BJ (cell line): ENCODE results near the gene ATCAY. TPM values are rescaled to one million over a fixed set of nuclear protein-coding genes. Genes with fewer than 3 reads are reported as not detected.

Experiments used
- CTCF ChIA-PET: fragments of 350-600 bp; formaldehyde crosslinking; extraction: SDS; loops from one replicate; lab custom pipeline; 2021; ENCODE audit warnings: antibody characterized with exemption, inconsistent platforms; lab: Yijun Ruan, JAX
- POLR2A ChIA-PET: fragments of 300-600 bp; sonication (Branson Sonifier 250); formaldehyde crosslinking; extraction: SDS; loops from one replicate; lab custom pipeline; 2021; ENCODE audit warnings: antibody characterized with exemption; lab: Charles Lee
- DNase-seq: peaks from one replicate; pipeline ENCODE4 v3.0.0-alpha.2; 2011; ENCODE audit warnings: low read depth
- H3K27me3 ChIP-seq: 2 replicates; pipeline ENCODE4 v1.6.0; 2011; ENCODE audit warnings: low read length; ENCODE audit not compliant: control insufficient read depth, insufficient read depth
- H3K36me3 ChIP-seq: 2 replicates; pipeline ENCODE4 v1.5.1; 2011; ENCODE audit warnings: low read length; ENCODE audit not compliant: control insufficient read depth, insufficient read depth
- H3K4me3 ChIP-seq: 2 replicates; pipeline ENCODE4 v1.5.1; 2011; ENCODE audit warnings: low read depth, mild to moderate bottlenecking, control low read depth, low read length
- CTCF ChIP-seq: IDR thresholded peaks from 2 replicates; pipeline ENCODE4 v1.5.1; 2011; ENCODE audit warnings: low read depth, mild to moderate bottlenecking, control low read depth, inconsistent platforms, low read length, moderate library complexity; ENCODE audit not compliant: insufficient read depth
- polyA plus RNA-seq: library from polyadenylated mRNA; depleted of rRNA; stranded (reverse); fragments of >200 nt; gene quantifications from 2 replicates; pipeline ENCODE4 v1.2.3, GENCODE V29; 2011

Gene ATCAY
- polyA plus RNA-seq, 1 experiment = not detected

- DNase-seq = no peak
- CTCF ChIA-PET = no interaction called here
- H3K36me3 ChIP-seq = no peaks in the 10 kb centered on the region
- H3K27me3 ChIP-seq = no peaks in the 10 kb centered on the region
- POLR2A ChIA-PET = no interaction called here
- H3K4me3 ChIP-seq = no peak overlapping the region
- TF ChIP-seq CTCF = no peak
Measured at GRCh38 chr19:3916033-3916432, 35.5 kb downstream of the ATCAY start.

DNA sequence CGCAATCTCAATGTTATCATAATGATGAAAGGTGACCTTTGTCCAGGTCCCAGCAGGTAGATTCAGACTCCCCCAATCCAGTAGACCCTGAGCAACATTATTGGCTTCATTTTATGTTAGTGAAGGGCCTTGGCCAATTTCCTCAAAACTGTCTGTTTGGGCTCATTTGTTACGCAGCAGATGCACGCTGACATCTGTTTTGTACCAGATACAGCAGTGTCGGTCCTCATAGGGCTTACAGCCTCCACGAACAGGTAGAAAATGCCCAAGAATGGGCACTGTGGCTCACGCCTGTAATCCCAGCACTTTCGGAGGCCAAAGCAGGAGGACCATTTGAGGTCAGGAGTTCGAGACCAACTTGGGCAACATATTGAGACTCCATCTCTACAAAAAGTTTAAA, 39.3 kb downstream of the ATCAY start:
- ChIA-PET CTCF (no interaction called here), POLR2A (no interaction called here)
- TF ChIP-seq CTCF = no peak
- H3K4me3 ChIP-seq = no peak overlapping the region
- no peaks in the 10 kb centered on the region for H3K36me3 ChIP-seq
- H3K27me3 ChIP-seq = no peaks in the 10 kb centered on the region
- DNase-seq = no peak

DNA sequence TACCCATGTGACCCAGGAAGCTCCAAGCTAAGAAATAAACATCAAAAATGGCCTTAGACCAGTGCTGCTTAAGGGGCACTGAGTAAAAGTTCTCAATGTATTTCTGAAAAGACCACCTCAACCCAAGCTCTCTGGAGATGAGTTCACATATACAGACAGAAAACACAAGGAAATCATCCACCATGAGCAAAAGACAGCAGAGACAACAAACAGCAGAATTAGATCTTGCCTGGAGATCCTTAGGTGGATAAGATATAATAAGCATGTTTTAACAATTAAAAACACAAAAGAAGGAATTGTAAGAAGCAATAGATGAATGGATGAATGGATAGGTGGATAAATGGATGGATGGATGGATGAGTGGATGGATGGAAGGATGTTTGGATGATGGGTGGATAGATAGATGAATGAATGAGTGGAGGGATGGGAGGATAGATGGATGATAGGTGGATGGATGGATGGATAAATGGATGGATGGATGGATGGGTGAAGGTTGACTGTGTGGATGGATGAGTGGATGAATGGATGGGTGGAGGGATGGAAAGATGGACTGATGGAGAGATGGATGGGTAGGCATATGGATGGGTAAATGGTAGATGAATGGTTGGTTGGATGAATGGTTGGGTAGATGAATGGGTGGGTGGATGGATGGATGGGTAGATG, 42.7 kb downstream of the ATCAY start:
- H3K4me3 ChIP-seq = no peak overlapping the region
- ChIA-PET CTCF (no interaction called here), POLR2A (no interaction called here)

GRCh38 chr19:3923912-3924311, 43.4 kb downstream of the ATCAY start:
- Histone ChIP-seq H3K27me3 (no peaks in the 10 kb centered on the region), H3K4me3 (no peak overlapping the region), H3K36me3 (no peaks in the 10 kb centered on the region)
- CTCF ChIA-PET = no interaction called here
- POLR2A ChIA-PET = no interaction called here
- no peak for DNase-seq
- no peak for TF ChIP-seq CTCF

More for the DNA sequence above, 42.7 kb downstream of the ATCAY start:
- Histone ChIP-seq H3K36me3 (no peaks in the 10 kb centered on the region), H3K27me3 (no peaks in the 10 kb centered on the region)
- TF ChIP-seq CTCF = no peak
- DNase-seq = no peak

DNA sequence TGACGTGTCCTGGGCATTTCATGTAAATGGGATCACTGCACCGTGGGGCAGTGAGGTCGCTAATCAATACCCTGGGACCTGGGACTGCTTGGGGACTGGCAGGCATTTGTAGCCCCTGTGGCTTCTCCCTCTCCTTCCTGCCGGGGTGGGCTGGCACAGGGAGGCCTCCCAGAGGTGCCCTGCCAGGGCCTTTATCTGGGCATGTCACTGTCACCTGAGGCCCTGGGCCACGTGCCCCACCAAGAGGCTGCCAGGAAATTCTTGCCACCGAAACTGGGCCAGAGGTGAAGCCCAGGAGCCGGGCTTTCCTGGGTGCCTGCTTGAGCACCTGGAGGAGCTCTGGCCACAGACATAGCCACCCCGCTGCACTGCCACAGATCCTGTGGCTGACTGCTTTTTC, 50.6 kb downstream of the ATCAY start:
- Histone ChIP-seq H3K27me3 (peaks cover 9% of the 10 kb centered on the region), H3K36me3 (no peaks in the 10 kb centered on the region), H3K4me3 (no peak overlapping the region)
- no peak for TF ChIP-seq CTCF
- ChIA-PET POLR2A (no interaction called here), CTCF (interaction anchor here (0.7 kb wide), 1 partner anchor 18 kb away, joined by 3 read pairs; no protein-coding TSS in a partner anchor)
- no peak for DNase-seq
